CD4-positive, alpha-beta T cell (primary cell): ENCODE measurements around the gene KLRC3. TPM values are rescaled to one million over a fixed set of nuclear protein-coding genes. Genes with fewer than 3 reads are reported as not detected.

Source experiments
- ATAC-seq: fragments of 200-7000 bp; cut with Tn5 transposase; one replicate; pipeline ENCODE4 v1.10.0; 2022; ENCODE audit warnings: mild to moderate bottlenecking; ENCODE audit not compliant: poor library complexity
- CTCF ChIA-PET: fragments of 350-600 bp; sonication (Branson Sonifier 250); formaldehyde crosslinking; loops from one replicate; lab custom pipeline; 2021; ENCODE audit warnings: antibody characterized with exemption, inconsistent platforms; lab: Charles Lee
- POLR2A ChIA-PET: fragments of 350-600 bp; sonication (Branson Sonifier 250); formaldehyde crosslinking; loops from one replicate; lab custom pipeline; 2021; ENCODE audit warnings: antibody characterized with exemption, inconsistent platforms; lab: Charles Lee
- DNase-seq, 14 experiments: peaks; one replicate each; pipeline ENCODE4 v3.0.0-alpha.2; 2013 to 2020; ENCODE audit warnings: mixed read lengths in 2 of 14
- H3K27ac ChIP-seq, 2 donors: one replicate each; pipeline versions ENCODE4 v1.5.1 to v1.7.0; 2013; ENCODE audit warnings: low read length in 2 of 2, low read depth in 1 of 2, mild to moderate bottlenecking in 1 of 2
- H3K27me3 ChIP-seq, 2 experiments: 1 replicate in 1 of 2; 2 replicates in 1 of 2; pipeline versions ENCODE4 v1.6.1 to v1.7.0; 2013; ENCODE audit warnings: low read length in 2 of 2, control low read depth in 1 of 2, mild to moderate bottlenecking in 1 of 2, moderate library complexity in 1 of 2; ENCODE audit not compliant: insufficient read depth in 2 of 2, control insufficient read depth in 1 of 2
- H3K36me3 ChIP-seq: one replicate; pipeline ENCODE4 v1.6.1; 2013; ENCODE audit warnings: low read length, control low read depth; ENCODE audit not compliant: insufficient read depth
- H3K4me1 ChIP-seq: one replicate; pipeline ENCODE4 v1.6.1; 2013; ENCODE audit warnings: low read length, control low read depth; ENCODE audit not compliant: insufficient read depth
- H3K4me3 ChIP-seq: one replicate; pipeline ENCODE4 v1.5.1; 2013; ENCODE audit warnings: mild to moderate bottlenecking, low read length, moderate library complexity
- H3K9me3 ChIP-seq, 2 experiments: 1 replicate in 1 of 2; 2 replicates in 1 of 2; pipeline versions ENCODE4 v1.6.1 to v1.7.0; 2013; ENCODE audit warnings: low read length in 2 of 2, mild to moderate bottlenecking in 2 of 2, control low read depth in 1 of 2, moderate library complexity in 1 of 2; ENCODE audit not compliant: control insufficient read depth in 1 of 2, insufficient read depth in 1 of 2
- H3K27ac Mint-ChIP-seq: one replicate; pipeline ENCODE4 v1.8.0; 2020; ENCODE audit warnings: mixed read lengths
- H3K27me3 Mint-ChIP-seq: one replicate; pipeline ENCODE4 v1.8.0; 2021; ENCODE audit warnings: mixed read lengths
- H3K36me3 Mint-ChIP-seq: one replicate; pipeline ENCODE4 v1.8.0; 2021; ENCODE audit warnings: low read depth, mixed read lengths
- H3K4me1 Mint-ChIP-seq: one replicate; pipeline ENCODE4 v1.8.0; 2021; ENCODE audit warnings: low read depth, mixed read lengths
- H3K4me3 Mint-ChIP-seq: one replicate; pipeline ENCODE4 v1.8.0; 2020; ENCODE audit warnings: mild to moderate bottlenecking, mixed read lengths
- H3K9me3 Mint-ChIP-seq: one replicate; pipeline ENCODE4 v1.8.0; 2020; ENCODE audit warnings: mixed read lengths
- CTCF ChIP-seq: fragments of 200-600 bp; IDR thresholded peaks from one replicate; pipeline ENCODE4 v1.8.0; 2022; ENCODE audit warnings: antibody characterized with exemption, mild to moderate bottlenecking
- intact Hi-C, 2 experiments: fragments of 100-400 bp; cut with DNase I in 1 of 2; cut with micrococcal nuclease in 1 of 2; formaldehyde crosslinking; loops; one replicate each; pipeline versions ENCODE4 v1.15.1 to v1.9.0; 2023 to 2025; cut with DNase I, micrococcal nuclease
- total RNA-seq, 174 experiments: library from RNA in 2 of 174; stranded (reverse) in 2 of 174; gene quantifications; one replicate each; pipeline ENCODE4 v1.2.3 and lab custom pipeline; 2021 to 2026

Gene KLRC3
- total RNA-seq, 2 experiments from 2014 or later, result not detected

DNA sequence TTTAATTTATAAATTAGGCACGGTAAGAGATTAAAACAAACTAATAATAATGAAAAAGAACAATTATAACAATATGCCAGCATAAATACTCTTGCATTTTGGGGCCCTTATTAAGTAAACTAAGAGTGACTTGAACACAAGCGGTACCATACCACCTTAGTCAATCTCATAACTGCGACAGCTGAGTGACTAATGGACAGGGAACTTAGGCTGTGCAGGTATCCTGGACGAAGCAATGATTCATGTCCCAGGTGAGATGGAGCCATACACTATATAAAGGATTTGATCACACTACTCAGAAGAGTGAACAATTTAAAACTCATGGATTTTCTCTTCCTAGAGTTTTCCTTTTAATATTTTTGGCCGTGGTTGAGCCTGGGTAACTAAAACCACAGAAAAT lies 15.1 kb downstream of the KLRC3 start:
- ChIA-PET CTCF (no interaction called here), POLR2A (interaction anchor here (1.1 kb wide), 1 partner anchor 40 kb away, joined by 3 read pairs; no protein-coding TSS in a partner anchor)
- Mint-ChIP-seq H3K9me3 (no peaks in the 10 kb centered on the region), H3K4me1 (no peaks in the 10 kb centered on the region), H3K36me3 (no peaks in the 10 kb centered on the region), H3K27me3 (peaks cover 9% of the 10 kb centered on the region), H3K4me3 (no peak overlapping the region), H3K27ac (no peak overlapping the region)
- no peaks in the 10 kb centered on the region for H3K9me3 ChIP-seq
- H3K27ac ChIP-seq, result no peak overlapping the region
- H3K36me3 ChIP-seq, result no peaks in the 10 kb centered on the region
- DNase-seq, result no peak
- intact Hi-C loops, result no loop called here
- no peaks in the 10 kb centered on the region for H3K27me3 ChIP-seq
- H3K4me1 ChIP-seq, result no peaks in the 10 kb centered on the region
- no peak for ATAC-seq
- H3K4me3 ChIP-seq, result no peak overlapping the region
- TF ChIP-seq CTCF, result no peak

- no peak overlapping the region for H3K4me3 Mint-ChIP-seq
- ATAC-seq (no peak), DNase-seq (no peak)
- intact Hi-C loops, result no loop called here
- no peaks in the 10 kb centered on the region for H3K36me3 ChIP-seq
- H3K27ac ChIP-seq, result no peak overlapping the region
- ChIA-PET POLR2A (interaction anchor here (1.1 kb wide), 1 partner anchor 40 kb away, joined by 3 read pairs; no protein-coding TSS in a partner anchor), CTCF (no interaction called here)
- no peaks in the 10 kb centered on the region for H3K4me1 Mint-ChIP-seq
- H3K27me3 Mint-ChIP-seq, result peaks cover 9% of the 10 kb centered on the region
- H3K27ac Mint-ChIP-seq, result no peak overlapping the region
- H3K27me3 ChIP-seq, result no peaks in the 10 kb centered on the region
- no peaks in the 10 kb centered on the region for H3K4me1 ChIP-seq
- no peaks in the 10 kb centered on the region for H3K9me3 ChIP-seq
- no peaks in the 10 kb centered on the region for H3K36me3 Mint-ChIP-seq
- TF ChIP-seq CTCF, result no peak
- H3K9me3 Mint-ChIP-seq, result no peaks in the 10 kb centered on the region
- H3K4me3 ChIP-seq, result no peak overlapping the region
Measured at GRCh38 chr12:10404798-10405197, 15.6 kb downstream of the KLRC3 start.

- intact Hi-C loops, result no loop called here
- H3K36me3 Mint-ChIP-seq, result no peaks in the 10 kb centered on the region
- H3K4me3 Mint-ChIP-seq, result no peak overlapping the region
- no peaks in the 10 kb centered on the region for H3K36me3 ChIP-seq
- no peak for TF ChIP-seq CTCF
- no peak for ATAC-seq
- peaks cover 19% of the 10 kb centered on the region for H3K27me3 Mint-ChIP-seq
- no peak for DNase-seq
- H3K27me3 ChIP-seq, result peaks cover 0 to 6% of the 10 kb centered on the region in 2 experiments
- peaks cover under 1% of the 10 kb centered on the region for H3K4me1 Mint-ChIP-seq
- POLR2A ChIA-PET, result no interaction called here
- CTCF ChIA-PET, result no interaction called here
- no peak overlapping the region for H3K27ac Mint-ChIP-seq
- H3K4me1 ChIP-seq, result no peaks in the 10 kb centered on the region
- H3K4me3 ChIP-seq, result no peak overlapping the region
- H3K27ac ChIP-seq, result no peak overlapping the region
- H3K9me3 Mint-ChIP-seq, result no peaks in the 10 kb centered on the region
- H3K9me3 ChIP-seq, result no peaks in the 10 kb centered on the region
Measured at GRCh38 chr12:10400829-10401228, 19.6 kb downstream of the KLRC3 start.
